KMS-11 (cell line): ENCODE measurements around the gene HHAT.
"Not testable (repeated sequence)": the region's sequence is repeated elsewhere in the genome, so short reads cannot be mapped to it uniquely, and the experiment has no call there.

ENCODE experiments used
- H2AFZ ChIP-seq: fragments of 200-600 bp; sonication (generic); 2 replicates; pipeline ENCODE4 v1.6.1; 2016; ENCODE audit warnings: antibody characterized with exemption, mixed run types, low read depth
- H3K27ac ChIP-seq: fragments of 200-600 bp; sonication (generic); 2 replicates; pipeline ENCODE4 v1.6.1; 2016; ENCODE audit warnings: mild to moderate bottlenecking, mixed run types
- H3K27me3 ChIP-seq: fragments of 200-600 bp; sonication (generic); 2 replicates; pipeline ENCODE4 v1.6.1; 2017; ENCODE audit warnings: mild to moderate bottlenecking, low read depth, mixed run types, moderate library complexity; ENCODE audit not compliant: insufficient read depth
- H3K36me3 ChIP-seq: fragments of 200-600 bp; sonication (generic); 2 replicates; pipeline ENCODE4 v1.6.1; 2017; ENCODE audit warnings: mild to moderate bottlenecking, mixed run types; ENCODE audit not compliant: insufficient read depth
- H3K4me1 ChIP-seq: fragments of 200-600 bp; sonication (generic); 2 replicates; pipeline ENCODE4 v1.6.1; 2016; ENCODE audit warnings: mild to moderate bottlenecking, low read depth, mixed run types; ENCODE audit not compliant: poor library complexity, severe bottlenecking
- H3K4me2 ChIP-seq: fragments of 200-600 bp; sonication (generic); 2 replicates; pipeline ENCODE4 v1.7.0; 2016; ENCODE audit warnings: mild to moderate bottlenecking, mixed run types
- H3K4me3 ChIP-seq: fragments of 200-600 bp; sonication (generic); IDR thresholded peaks from 2 replicates; pipeline ENCODE4 v1.6.1; 2017; ENCODE audit warnings: low read depth, low read length, mixed read lengths; ENCODE audit not compliant: insufficient read depth
- H3K79me2 ChIP-seq: fragments of 200-600 bp; sonication (generic); 2 replicates; pipeline ENCODE4 v1.6.1; 2016; ENCODE audit warnings: low read depth, mixed run types; ENCODE audit not compliant: insufficient read depth
- H3K9ac ChIP-seq: fragments of 200-600 bp; sonication (generic); 2 replicates; pipeline ENCODE4 v1.6.1; 2016; ENCODE audit warnings: mild to moderate bottlenecking, mixed run types
- H4K20me1 ChIP-seq: fragments of 200-600 bp; sonication (generic); 2 replicates; pipeline ENCODE4 v1.6.1; 2016; ENCODE audit warnings: mild to moderate bottlenecking, mixed run types; ENCODE audit not compliant: insufficient read depth
- TF ChIP-seq, protein P1 (sequence below): fragments of 200-600 bp; sonication (generic); conservative IDR thresholded peaks from 2 replicates; pipeline ENCODE4 v1.6.1; 2017; ENCODE audit warnings: low read depth, mild to moderate bottlenecking, antibody characterized with exemption, low read length, moderate library complexity, mixed read lengths

The HHAT gene

DNA sequence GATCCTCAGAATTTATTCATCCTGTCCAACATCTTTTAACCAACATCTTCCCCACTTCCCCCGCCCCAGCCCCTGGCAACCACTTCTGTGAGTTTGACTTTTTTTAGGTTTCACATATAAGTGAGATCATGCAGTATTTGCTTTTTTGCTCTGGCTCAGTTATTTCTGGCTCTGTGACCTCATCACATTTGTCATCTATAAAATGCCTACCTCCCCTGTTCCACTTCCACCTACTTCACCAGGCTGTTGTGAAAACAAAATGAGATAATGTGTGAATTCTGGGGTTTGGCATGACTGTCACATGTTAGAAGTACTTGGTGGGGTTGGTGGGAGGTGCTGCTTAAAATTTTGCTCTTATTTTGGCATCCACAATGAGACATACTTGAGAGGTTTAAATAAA is 18.4 kb downstream of the HHAT start:
- peaks cover 61% of the 10 kb centered on the region for H3K4me1 ChIP-seq
- no peaks in the 10 kb centered on the region for H3K36me3 ChIP-seq
- no peaks in the 10 kb centered on the region for H3K27me3 ChIP-seq
- TF ChIP-seq, protein P1, sequence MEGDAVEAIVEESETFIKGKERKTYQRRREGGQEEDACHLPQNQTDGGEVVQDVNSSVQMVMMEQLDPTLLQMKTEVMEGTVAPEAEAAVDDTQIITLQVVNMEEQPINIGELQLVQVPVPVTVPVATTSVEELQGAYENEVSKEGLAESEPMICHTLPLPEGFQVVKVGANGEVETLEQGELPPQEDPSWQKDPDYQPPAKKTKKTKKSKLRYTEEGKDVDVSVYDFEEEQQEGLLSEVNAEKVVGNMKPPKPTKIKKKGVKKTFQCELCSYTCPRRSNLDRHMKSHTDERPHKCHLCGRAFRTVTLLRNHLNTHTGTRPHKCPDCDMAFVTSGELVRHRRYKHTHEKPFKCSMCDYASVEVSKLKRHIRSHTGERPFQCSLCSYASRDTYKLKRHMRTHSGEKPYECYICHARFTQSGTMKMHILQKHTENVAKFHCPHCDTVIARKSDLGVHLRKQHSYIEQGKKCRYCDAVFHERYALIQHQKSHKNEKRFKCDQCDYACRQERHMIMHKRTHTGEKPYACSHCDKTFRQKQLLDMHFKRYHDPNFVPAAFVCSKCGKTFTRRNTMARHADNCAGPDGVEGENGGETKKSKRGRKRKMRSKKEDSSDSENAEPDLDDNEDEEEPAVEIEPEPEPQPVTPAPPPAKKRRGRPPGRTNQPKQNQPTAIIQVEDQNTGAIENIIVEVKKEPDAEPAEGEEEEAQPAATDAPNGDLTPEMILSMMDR: no peak
- peak overlapping the region; percentile 2; the same call in 1 of the 2 replicates for H3K9ac ChIP-seq
- H3K27ac ChIP-seq: peak overlapping the region; percentile 50
- H3K79me2 ChIP-seq: no peaks in the 10 kb centered on the region
- H3K4me2 ChIP-seq: peak overlapping the region; percentile 70
- H2AFZ ChIP-seq: peak overlapping the region; percentile 11; the same call in 1 of the 2 replicates
- no peaks in the 10 kb centered on the region for H4K20me1 ChIP-seq
- no peak overlapping the region for H3K4me3 ChIP-seq

DNA sequence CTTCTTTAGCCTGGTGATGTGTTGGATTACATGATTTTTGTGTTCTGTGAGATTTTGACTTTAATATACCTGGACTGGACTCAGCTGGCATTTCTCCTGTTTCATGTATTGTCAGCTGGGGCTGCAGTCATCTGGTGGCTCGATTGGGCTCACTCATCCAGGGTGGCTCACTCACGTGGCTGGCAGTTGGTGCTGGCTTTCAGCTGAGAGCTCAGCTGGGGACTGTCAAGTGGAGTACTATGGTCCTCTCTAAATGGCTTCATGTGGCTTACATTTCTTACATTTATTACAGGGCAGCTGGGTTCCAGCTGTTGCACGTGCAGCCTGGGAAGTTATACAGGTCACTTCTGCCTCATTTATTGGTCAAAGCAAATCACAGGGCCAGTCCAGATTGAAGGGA is 22.8 kb downstream of the HHAT start:
- H3K9ac ChIP-seq: no peak overlapping the region
- H3K27me3 ChIP-seq: no peaks in the 10 kb centered on the region
- peaks cover 17% of the 10 kb centered on the region for H3K4me1 ChIP-seq
- TF ChIP-seq, protein P1: no peak
- no peaks in the 10 kb centered on the region for H3K79me2 ChIP-seq
- no peak overlapping the region for H3K4me3 ChIP-seq
- H3K27ac ChIP-seq: no peak overlapping the region
- H2AFZ ChIP-seq: no peak overlapping the region
- H3K4me2 ChIP-seq: no peak overlapping the region
- H4K20me1 ChIP-seq: no peaks in the 10 kb centered on the region
- H3K36me3 ChIP-seq: no peaks in the 10 kb centered on the region

DNA sequence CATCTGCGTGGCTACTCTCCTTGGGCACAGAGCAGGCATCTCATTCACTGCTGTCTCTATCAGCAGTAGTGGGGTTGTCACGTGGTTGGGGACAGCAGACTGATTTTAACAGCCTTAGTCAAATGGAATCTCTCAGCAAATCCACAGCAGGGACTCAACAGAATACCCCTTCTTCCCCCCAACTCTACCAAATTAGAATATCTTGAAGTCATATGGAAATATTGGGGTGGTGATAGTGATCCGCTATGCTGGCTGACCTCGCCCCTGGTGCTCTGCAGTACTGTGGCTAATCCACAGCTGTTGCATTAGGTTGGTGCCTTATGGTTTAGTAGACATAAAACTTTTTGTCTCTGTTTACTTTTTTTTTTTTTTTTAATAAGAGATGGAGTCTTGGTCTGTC is 23.9 kb downstream of the HHAT start:
- no peak overlapping the region for H3K4me2 ChIP-seq
- TF ChIP-seq, protein P1: no peak

DNA sequence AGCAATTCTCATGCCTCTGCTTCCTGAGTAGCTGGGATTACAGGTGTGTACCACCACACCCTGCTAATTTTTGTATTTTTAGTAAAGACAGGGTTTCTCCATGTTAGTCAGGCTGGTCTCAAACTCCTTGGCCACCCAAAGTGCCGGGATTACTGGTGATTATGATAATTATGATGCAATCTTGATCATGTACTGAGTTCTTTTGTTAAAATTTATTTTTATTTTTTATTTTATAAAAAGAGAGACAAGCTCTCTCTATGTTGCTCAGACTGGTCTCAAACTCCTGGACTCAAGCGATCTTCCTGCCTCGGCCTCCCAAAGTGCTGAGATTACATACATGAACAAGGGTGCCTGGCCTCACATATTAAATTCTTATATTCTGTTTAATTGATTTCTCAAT is 25.6 kb downstream of the HHAT start:
- H2AFZ ChIP-seq, H3K4me2 ChIP-seq, H3K4me1 ChIP-seq, H4K20me1 ChIP-seq, H3K4me3 ChIP-seq, H3K36me3 ChIP-seq, H3K27me3 ChIP-seq, H3K9ac ChIP-seq, H3K79me2 ChIP-seq, H3K27ac ChIP-seq: not testable (repeated sequence)

More for the DNA sequence above, 23.9 kb downstream of the HHAT start:
- Histone ChIP-seq H4K20me1 (no peaks in the 10 kb centered on the region), H2AFZ (no peak overlapping the region), H3K36me3 (no peaks in the 10 kb centered on the region), H3K27me3 (no peaks in the 10 kb centered on the region), H3K4me3 (no peak overlapping the region), H3K27ac (no peak overlapping the region), H3K9ac (no peak overlapping the region), H3K4me1 (peaks cover 6% of the 10 kb centered on the region), H3K79me2 (no peaks in the 10 kb centered on the region)

DNA sequence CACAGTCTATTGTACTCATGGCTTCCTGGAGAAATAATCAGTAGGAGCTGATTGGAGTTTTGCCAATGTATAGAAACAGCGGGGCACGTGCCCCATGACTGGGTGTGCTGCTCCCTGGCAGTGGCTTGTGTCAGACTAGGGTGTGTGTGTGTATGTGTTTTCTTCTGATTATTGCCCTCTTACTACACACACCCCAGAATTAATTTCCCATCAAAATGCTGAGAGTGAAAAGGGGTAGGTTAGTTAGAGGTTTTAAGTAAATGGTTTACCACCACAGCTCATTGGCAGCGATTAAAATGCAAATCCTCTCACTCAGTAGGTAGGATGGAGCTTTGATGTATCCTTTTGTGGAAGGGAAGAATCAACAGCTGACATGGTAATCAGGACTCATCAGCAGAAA is 29.9 kb downstream of the HHAT start:
- Histone ChIP-seq H3K79me2 (no peaks in the 10 kb centered on the region), H2AFZ (no peak overlapping the region), H3K4me3 (no peak overlapping the region), H3K4me2 (no peak overlapping the region), H3K27me3 (no peaks in the 10 kb centered on the region), H3K4me1 (peaks cover 16% of the 10 kb centered on the region), H3K36me3 (no peaks in the 10 kb centered on the region), H3K27ac (no peak overlapping the region), H4K20me1 (no peaks in the 10 kb centered on the region), H3K9ac (no peak overlapping the region)
- TF ChIP-seq, protein P1: no peak
